Aorta (tissue), 5 donors: ENCODE results near the gene EP400. TPM values are rescaled to one million over a fixed set of nuclear protein-coding genes. Genes with fewer than 3 reads are reported as not detected.

ENCODE experiments used
- ATAC-seq: fragments of 200-7000 bp; cut with Tn5 transposase; one replicate; pipeline ENCODE4 v1.9.1; 2022; ENCODE audit warnings: moderate library complexity; ENCODE audit not compliant: low FRiP score
- DNase-seq, 2 donors: peaks; one replicate each; pipeline ENCODE4 v3.0.0-alpha.2; 2020
- H3K27ac ChIP-seq, 2 donors: one replicate each; pipeline ENCODE4 v1.5.1; 2013; ENCODE audit warnings: low read length in 2 of 2, mild to moderate bottlenecking in 2 of 2, moderate library complexity in 2 of 2, control low read depth in 1 of 2, inconsistent platforms in 1 of 2, low read depth in 1 of 2
- H3K27me3 ChIP-seq, 2 donors: one replicate each; pipeline ENCODE4 v1.6.1; 2013; ENCODE audit warnings: control low read depth in 1 of 2, low read length in 1 of 2, mild to moderate bottlenecking in 1 of 2, moderate library complexity in 1 of 2; ENCODE audit not compliant: insufficient read depth in 2 of 2, control insufficient read depth in 1 of 2
- H3K36me3 ChIP-seq, 2 donors: one replicate each; pipeline ENCODE4 v1.6.1; 2013; ENCODE audit warnings: control low read depth in 1 of 2, low read length in 1 of 2, mild to moderate bottlenecking in 1 of 2; ENCODE audit not compliant: insufficient read depth in 2 of 2, control insufficient read depth in 1 of 2
- H3K4me1 ChIP-seq, 2 donors: one replicate each; pipeline ENCODE4 v1.6.1; 2013; ENCODE audit warnings: low read length in 2 of 2, control low read depth in 1 of 2, mild to moderate bottlenecking in 1 of 2, moderate library complexity in 1 of 2; ENCODE audit not compliant: insufficient read depth in 2 of 2, control insufficient read depth in 1 of 2
- H3K4me3 ChIP-seq, 2 donors: one replicate each; pipeline ENCODE4 v1.5.1; 2013; ENCODE audit warnings: low read length in 2 of 2, control low read depth in 1 of 2, mild to moderate bottlenecking in 1 of 2
- H3K9me3 ChIP-seq: one replicate; pipeline ENCODE4 v1.6.1; 2013; ENCODE audit warnings: mild to moderate bottlenecking, low read length; ENCODE audit not compliant: control insufficient read depth
- WGBS, 2 donors: extraction: QIAGEN DNeasy Blood & Tissue Kit; methylation state at CpG; one replicate each; pipeline ENCODE4 v1.1.7; 2013; 5-methylcytosine and 5-hydroxymethylcytosine counted together
- intact Hi-C, 2 donors: fragments of 100-400 bp; cut with DNase I; formaldehyde crosslinking; loops; one replicate each; pipeline versions ENCODE4 v1.14.2 to v1.15.0; 2022
- polyA plus RNA-seq, 2 donors: library from polyadenylated mRNA; stranded (reverse); fragments of 200-250 nt; gene quantifications; one replicate each; pipeline ENCODE4 v1.2.3, GENCODE V29; 2013
- total RNA-seq, 2 donors: library from RNA; stranded (reverse); fragmentation: NEBNext Ultra II Directional; extraction: Animal tissue kit (Norgen Biotek cat#: 25700); gene quantifications; one replicate each; pipeline ENCODE4 v1.2.1, GENCODE V29; 2021
- donor health status: healthy with polysubstance abuse.
- donor health status: Bipolar disorder and iron deficiency.
- donor health status: DM: no; HTN: no; CAD: no.
- donor health status: DM: no; HTN: no; CAD: no.
- donor health status: DM: yes; HTN: yes; CAD: no.

The EP400 gene
- total and polyA plus RNA-seq, 4 donors, result 2.8 to 52.9 (median 28.1) TPM

GRCh38 chr12:132020292-132020691 lies 70.5 kb downstream of the EP400 start:
- Histone ChIP-seq H3K27ac (no peak overlapping the region), H3K4me1 (no peaks in the 10 kb centered on the region), H3K4me3 (no peak overlapping the region), H3K9me3 (no peaks in the 10 kb centered on the region), H3K27me3 (no peaks in the 10 kb centered on the region), H3K36me3 (peaks cover 3 to 17% of the 10 kb centered on the region in 2 donors)
- DNase-seq, result no peak
- WGBS, 2 donors, result 85 to 87% methylated on average over 9 of the region's 9 CpGs
- intact Hi-C loops, result no loop called here
- ATAC-seq, result no peak

- DNase-seq (peak in 1 of 2 donors; percentile 30), ATAC-seq (peak; percentile 40)
- Histone ChIP-seq H3K27me3 (no peaks in the 10 kb centered on the region), H3K36me3 (peaks cover 3 to 14% of the 10 kb centered on the region in 2 donors), H3K9me3 (no peaks in the 10 kb centered on the region), H3K27ac (no peak overlapping the region), H3K4me1 (no peaks in the 10 kb centered on the region), H3K4me3 (no peak overlapping the region)
- intact Hi-C loops, result no loop called here
- 91 to 92% methylated on average over 30 of the region's 30 CpGs for WGBS, 2 donors
Measured at GRCh38 chr12:132021031-132021871, 71.5 kb downstream of the EP400 start.

GRCh38 chr12:132021965-132022364 lies 72.2 kb downstream of the EP400 start:
- Histone ChIP-seq H3K4me1 (no peaks in the 10 kb centered on the region), H3K9me3 (no peaks in the 10 kb centered on the region), H3K27ac (no peak overlapping the region), H3K27me3 (no peaks in the 10 kb centered on the region), H3K4me3 (no peak overlapping the region), H3K36me3 (peaks cover 3 to 14% of the 10 kb centered on the region in 2 donors)
- WGBS, 2 donors, result 89 to 90% methylated on average over 2 of the region's 2 CpGs
- ATAC-seq (no peak), DNase-seq (no peak)
- intact Hi-C loops, result no loop called here

GRCh38 chr12:132023658-132024057 lies 73.9 kb downstream of the EP400 start:
- DNase-seq, result no peak
- Histone ChIP-seq H3K27me3 (no peaks in the 10 kb centered on the region), H3K4me1 (no peaks in the 10 kb centered on the region), H3K36me3 (peaks cover 3 to 18% of the 10 kb centered on the region in 2 donors), H3K9me3 (no peaks in the 10 kb centered on the region), H3K4me3 (no peak overlapping the region), H3K27ac (no peak overlapping the region)
- intact Hi-C loops, result no loop called here
- WGBS, 2 donors, result 91 to 94% methylated on average over 11 of the region's 11 CpGs
- ATAC-seq, result no peak

- WGBS, 2 donors, result 86 to 87% methylated on average over 11 of the region's 11 CpGs
- ATAC-seq, result no peak
Measured at GRCh38 chr12:132024758-132025157, 75.0 kb downstream of the EP400 start.

GRCh38 chr12:132025526-132025925 lies 75.8 kb downstream of the EP400 start:
- 94% methylated on average over 14 of the region's 14 CpGs for WGBS, 2 donors
- no peak overlapping the region for H3K4me3 ChIP-seq
- no peak for DNase-seq
- H3K27ac ChIP-seq, result no peak overlapping the region
- no peaks in the 10 kb centered on the region for H3K4me1 ChIP-seq
- peaks cover 6 to 20% of the 10 kb centered on the region in 2 donors for H3K36me3 ChIP-seq
- H3K9me3 ChIP-seq, result no peaks in the 10 kb centered on the region
- no peak for ATAC-seq
- H3K27me3 ChIP-seq, result no peaks in the 10 kb centered on the region
- intact Hi-C loops, result no loop called here

More at GRCh38 chr12:132024758-132025157, 75.0 kb downstream of the EP400 start:
- no peak for DNase-seq
- H3K9me3 ChIP-seq, result no peaks in the 10 kb centered on the region
- H3K27ac ChIP-seq, result no peak overlapping the region
- peaks cover 6 to 20% of the 10 kb centered on the region in 2 donors for H3K36me3 ChIP-seq
- no peaks in the 10 kb centered on the region for H3K4me1 ChIP-seq
- no peak overlapping the region for H3K4me3 ChIP-seq
- no peaks in the 10 kb centered on the region for H3K27me3 ChIP-seq
- intact Hi-C loops, result no loop called here

GRCh38 chr12:132026061-132026795 lies 76.5 kb downstream of the EP400 start:
- peaks cover 6 to 23% of the 10 kb centered on the region in 2 donors for H3K36me3 ChIP-seq
- ATAC-seq, result no peak

GRCh38 chr12:132026796-132027500 lies 77.2 kb downstream of the EP400 start:
- WGBS, 2 donors, result 95 to 96% methylated on average over 18 of the region's 18 CpGs
- Histone ChIP-seq H3K4me1 (no peaks in the 10 kb centered on the region), H3K27me3 (no peaks in the 10 kb centered on the region), H3K9me3 (no peaks in the 10 kb centered on the region), H3K4me3 (no peak overlapping the region), H3K36me3 (peaks cover 6 to 21% of the 10 kb centered on the region in 2 donors), H3K27ac (no peak overlapping the region)
- intact Hi-C loops, result no loop called here
- DNase-seq (peak in 1 of 2 donors; percentile 49), ATAC-seq (no peak)

More at GRCh38 chr12:132026061-132026795, 76.5 kb downstream of the EP400 start:
- 88 to 89% methylated on average over 13 of the region's 13 CpGs for WGBS, 2 donors
- H3K4me1 ChIP-seq, result no peaks in the 10 kb centered on the region
- DNase-seq, result peak in 1 of 2 donors; percentile 62
- intact Hi-C loops, result no loop called here
- H3K27me3 ChIP-seq, result no peaks in the 10 kb centered on the region
- no peak overlapping the region for H3K4me3 ChIP-seq
- H3K27ac ChIP-seq, result no peak overlapping the region
- no peaks in the 10 kb centered on the region for H3K9me3 ChIP-seq
